Tibial nerve (tissue), 4 donors: ENCODE data around the gene PLAAT2. TPM values are rescaled to one million over a fixed set of nuclear protein-coding genes. Genes with fewer than 3 reads are reported as not detected.
A peak's percentile ranks its signal among the peaks of the same experiment; 100 is the strongest.
"Not testable (repeated sequence)": the region's sequence is repeated elsewhere in the genome, so short reads cannot be mapped to it uniquely, and the experiment has no call there.

Experiments
- DNase-seq, 2 donors: peaks; one replicate each; pipeline ENCODE4 v3.0.0-alpha.2; 2019; ENCODE audit warnings: low spot score in 2 of 2
- H3K27ac ChIP-seq, 4 donors: fragments of 200-600 bp; sonication (generic) in 3 of 4; one replicate each; pipeline ENCODE4 v1.5.1; 2017 to 2019; ENCODE audit warnings: mild to moderate bottlenecking in 1 of 4
- H3K27me3 ChIP-seq, 2 donors: fragments of 200-600 bp; sonication (generic) in 1 of 2; one replicate each; pipeline versions ENCODE4 v1.5.1 to v1.6.0; 2017 to 2019
- H3K36me3 ChIP-seq, 3 donors: fragments of 200-600 bp; sonication (generic); one replicate each; pipeline ENCODE4 v1.5.1; 2018 to 2019
- H3K4me1 ChIP-seq, 4 donors: fragments of 200-600 bp; sonication (generic) in 3 of 4; one replicate each; pipeline ENCODE4 v1.5.1; 2017 to 2019
- H3K4me3 ChIP-seq, 4 donors: fragments of 200-600 bp; sonication (generic) in 3 of 4; one replicate each; pipeline ENCODE4 v1.5.1; 2017 to 2019; ENCODE audit warnings: mild to moderate bottlenecking in 1 of 4, moderate library complexity in 1 of 4
- H3K9me3 ChIP-seq, 4 donors: fragments of 200-600 bp; sonication (generic) in 3 of 4; one replicate each; pipeline ENCODE4 v1.5.1; 2017 to 2019
- EP300 ChIP-seq, 2 donors: sonication (generic); formaldehyde crosslinking; IDR thresholded peaks; one replicate each; pipeline ENCODE4 v1.6.1; 2017; ENCODE audit warnings: antibody characterized with exemption in 2 of 2, mild to moderate bottlenecking in 1 of 2
- POLR2A ChIP-seq, 2 donors: fragments of 450-650 bp; IDR thresholded peaks; one replicate each; pipeline ENCODE4 v1.6.1; 2017; ENCODE audit warnings: antibody characterized with exemption in 2 of 2, mild to moderate bottlenecking in 2 of 2, moderate library complexity in 2 of 2
- WGBS, 2 donors: methylation state at CpG; one replicate each; pipeline ENCODE4 v1.1.5; 2018; 5-methylcytosine and 5-hydroxymethylcytosine counted together
- total RNA-seq, 4 donors: library from RNA; depleted of rRNA; stranded (reverse); fragments of >200 nt; gene quantifications; one replicate each; pipeline ENCODE4 v1.1.0, GENCODE V29; 2016
- TF ChIP-seq, protein P1 (sequence below), 5 experiments: fragments of 200-600 bp in 3 of 5; fragments of 450-650 bp in 2 of 5; sonication (generic) in 3 of 5; IDR thresholded peaks; one replicate each; pipeline ENCODE4 v1.5.1; 2016 to 2019; ENCODE audit warnings: antibody characterized with exemption in 5 of 5, mild to moderate bottlenecking in 3 of 5, moderate library complexity in 2 of 5

The PLAAT2 gene
- total RNA-seq, 4 donors from 2014 or later: 0.90 TPM; not detected in 3

DNA sequence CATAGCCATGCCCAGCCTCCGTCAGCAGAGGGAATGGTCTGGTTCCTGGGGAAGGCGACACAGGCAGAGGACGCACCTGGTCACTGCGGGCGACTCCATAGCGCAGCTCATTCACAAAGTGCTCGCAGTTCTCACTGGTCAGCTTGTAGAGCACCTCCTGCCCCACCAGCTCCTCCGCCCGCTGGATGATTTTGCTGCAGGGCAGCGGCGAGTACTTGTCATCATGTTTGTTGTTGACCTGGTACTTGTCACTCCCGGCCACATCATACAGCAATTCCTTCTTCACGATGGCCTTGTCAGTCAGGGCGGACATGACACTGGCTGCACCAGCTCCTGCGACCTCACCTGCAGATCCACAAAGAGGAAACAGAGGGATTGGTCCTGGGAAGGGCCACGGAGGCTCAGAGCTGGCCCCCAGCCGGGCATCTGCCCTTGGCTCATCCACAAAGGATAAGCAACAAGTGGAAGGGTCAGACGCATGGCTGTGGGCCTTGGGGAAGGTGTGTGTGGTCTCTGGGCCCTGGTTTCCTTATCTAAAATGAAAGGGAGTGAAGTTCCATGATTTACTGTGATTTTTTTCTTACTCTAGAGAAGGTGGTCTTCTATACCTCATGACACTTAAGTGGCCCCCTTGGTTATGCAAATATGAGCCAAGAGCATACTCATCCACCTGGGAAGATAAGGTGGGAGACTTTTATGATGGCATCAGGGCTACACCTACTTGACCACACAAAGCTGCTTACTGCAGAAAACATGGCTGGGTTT is 27.0 kb upstream of the PLAAT2 start:
- Histone ChIP-seq H3K27ac (peak overlapping the region in 2 of 4 donors; percentile 43 to 57), H3K36me3 (peaks cover 5 to 99% (median 10%) of the 10 kb centered on the region in 3 donors), H3K4me1 (peaks cover 0 to 39% (median 0%) of the 10 kb centered on the region in 4 donors), H3K27me3 (no peaks in the 10 kb centered on the region), H3K4me3 (no peak overlapping the region), H3K9me3 (no peaks in the 10 kb centered on the region)
- TF ChIP-seq, protein P1, sequence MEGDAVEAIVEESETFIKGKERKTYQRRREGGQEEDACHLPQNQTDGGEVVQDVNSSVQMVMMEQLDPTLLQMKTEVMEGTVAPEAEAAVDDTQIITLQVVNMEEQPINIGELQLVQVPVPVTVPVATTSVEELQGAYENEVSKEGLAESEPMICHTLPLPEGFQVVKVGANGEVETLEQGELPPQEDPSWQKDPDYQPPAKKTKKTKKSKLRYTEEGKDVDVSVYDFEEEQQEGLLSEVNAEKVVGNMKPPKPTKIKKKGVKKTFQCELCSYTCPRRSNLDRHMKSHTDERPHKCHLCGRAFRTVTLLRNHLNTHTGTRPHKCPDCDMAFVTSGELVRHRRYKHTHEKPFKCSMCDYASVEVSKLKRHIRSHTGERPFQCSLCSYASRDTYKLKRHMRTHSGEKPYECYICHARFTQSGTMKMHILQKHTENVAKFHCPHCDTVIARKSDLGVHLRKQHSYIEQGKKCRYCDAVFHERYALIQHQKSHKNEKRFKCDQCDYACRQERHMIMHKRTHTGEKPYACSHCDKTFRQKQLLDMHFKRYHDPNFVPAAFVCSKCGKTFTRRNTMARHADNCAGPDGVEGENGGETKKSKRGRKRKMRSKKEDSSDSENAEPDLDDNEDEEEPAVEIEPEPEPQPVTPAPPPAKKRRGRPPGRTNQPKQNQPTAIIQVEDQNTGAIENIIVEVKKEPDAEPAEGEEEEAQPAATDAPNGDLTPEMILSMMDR (IDR thresholded peaks at IDR 0.05): no peak
- no peak for TF ChIP-seq EP300 (IDR thresholded peaks at IDR 0.05)
- TF ChIP-seq POLR2A (IDR thresholded peaks at IDR 0.05): no peak
- DNase-seq: no peak
- 87 to 92% methylated on average over 18 of the region's 18 CpGs for WGBS, 2 donors

DNA sequence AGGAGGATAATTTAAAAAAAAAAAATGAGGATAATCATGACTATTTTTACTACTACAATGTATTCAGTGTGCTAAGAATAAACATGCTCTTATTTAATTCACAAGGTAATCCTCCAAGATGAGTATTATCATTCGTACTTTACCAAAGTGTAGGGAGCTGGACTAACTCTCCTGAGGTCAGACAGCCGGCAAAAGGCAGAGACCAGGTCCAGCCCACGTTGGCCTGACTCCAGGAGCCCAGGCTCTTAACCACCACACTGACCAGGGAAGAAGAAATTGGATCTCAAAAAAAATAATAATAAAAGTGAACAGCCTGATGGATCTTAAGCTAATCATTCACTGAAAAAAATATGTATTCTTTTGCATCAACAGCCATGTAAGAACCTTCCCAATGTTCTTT is 25.8 kb upstream of the PLAAT2 start:
- Histone ChIP-seq H3K4me3 (no peak overlapping the region), H3K36me3 (peaks cover 5 to 92% (median 10%) of the 10 kb centered on the region in 3 donors), H3K27me3 (no peaks in the 10 kb centered on the region), H3K4me1 (peaks cover 0 to 29% (median 4%) of the 10 kb centered on the region in 4 donors), H3K27ac (peak overlapping the region in 1 of 4 donors; percentile 57), H3K9me3 (no peaks in the 10 kb centered on the region)
- WGBS, 2 donors: 47% methylated on average over 3 of the region's 3 CpGs
- DNase-seq: no peak
- TF ChIP-seq EP300 (IDR thresholded peaks at IDR 0.05) (no peak), POLR2A (IDR thresholded peaks at IDR 0.05) (no peak)
- TF ChIP-seq, protein P1 (IDR thresholded peaks at IDR 0.05): no peak

DNA sequence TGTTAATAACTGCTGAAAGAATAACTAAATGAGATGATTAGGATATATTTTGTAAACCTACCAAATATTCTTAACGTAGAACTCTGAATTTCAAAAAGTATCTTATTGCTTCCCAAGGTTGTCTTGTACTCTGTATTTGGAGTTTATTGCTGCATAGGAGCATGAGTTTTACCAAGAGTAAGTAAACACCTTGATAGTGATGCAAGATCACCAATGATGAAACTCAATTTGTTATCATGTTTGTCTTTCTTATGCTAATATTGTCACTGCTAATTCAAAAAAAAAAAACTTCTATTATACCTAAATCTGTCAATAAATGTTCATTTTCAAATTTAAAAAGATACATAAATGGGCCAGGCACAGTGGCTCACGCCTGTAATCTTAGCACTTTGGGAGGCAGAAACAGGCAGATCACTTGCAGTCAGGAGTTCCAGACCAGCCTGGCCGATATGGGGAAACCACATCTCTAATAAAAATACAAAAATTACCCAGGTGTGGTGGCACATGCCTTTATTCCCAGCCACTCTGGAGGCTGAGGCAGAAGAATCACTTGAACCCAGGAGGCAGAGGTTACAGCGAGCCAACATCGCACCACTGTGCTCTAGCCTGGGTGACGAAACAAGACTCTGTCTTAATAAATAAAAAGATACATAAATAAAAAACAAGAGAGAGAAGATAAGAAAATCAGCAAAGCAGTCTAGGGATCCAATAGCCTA is 23.4 kb upstream of the PLAAT2 start:
- WGBS, 2 donors: 94 to 96% methylated on average over 6 of the region's 6 CpGs
- DNase-seq: no peak
- H3K9me3 ChIP-seq: peaks cover 0 to 3% (median 0%) of the 10 kb centered on the region in 4 donors
- no peak overlapping the region for H3K4me3 ChIP-seq
- H3K36me3 ChIP-seq: peaks cover 5 to 87% (median 10%) of the 10 kb centered on the region in 3 donors
- peaks cover 0 to 43% (median 16%) of the 10 kb centered on the region in 4 donors for H3K4me1 ChIP-seq
- no peaks in the 10 kb centered on the region for H3K27me3 ChIP-seq
- no peak for TF ChIP-seq POLR2A (IDR thresholded peaks at IDR 0.05)
- TF ChIP-seq EP300 (IDR thresholded peaks at IDR 0.05): no peak
- TF ChIP-seq, protein P1 (IDR thresholded peaks at IDR 0.05): no peak
- peak overlapping the region in 2 of 4 donors; percentile 90 for H3K27ac ChIP-seq

DNA sequence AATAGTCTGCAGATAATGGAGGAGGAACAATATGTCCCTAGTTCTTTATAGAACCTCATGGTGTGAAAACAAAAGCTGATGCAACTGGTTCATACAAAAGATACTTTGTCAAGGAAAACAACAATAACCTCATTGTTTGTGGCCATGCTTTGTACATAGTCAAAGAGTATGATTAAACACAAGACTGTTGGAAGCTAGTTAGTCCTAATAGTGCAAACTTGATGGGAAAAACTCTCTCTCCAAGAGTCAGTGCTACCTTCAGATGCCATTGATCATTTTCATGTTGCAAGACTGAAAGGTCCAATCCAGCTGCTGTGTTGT is 20.1 kb upstream of the PLAAT2 start:
- H3K4me1 ChIP-seq: peaks cover 0 to 28% (median 15%) of the 10 kb centered on the region in 4 donors
- H3K27me3 ChIP-seq: no peaks in the 10 kb centered on the region
- peaks cover 0 to 21% (median 2%) of the 10 kb centered on the region in 4 donors for H3K9me3 ChIP-seq
- H3K4me3 ChIP-seq: no peak overlapping the region
- no peak for DNase-seq
- H3K27ac ChIP-seq: peak overlapping the region; percentile 64 to 93 (median 80)
- peaks cover 5 to 75% (median 10%) of the 10 kb centered on the region in 3 donors for H3K36me3 ChIP-seq
- TF ChIP-seq EP300 (IDR thresholded peaks at IDR 0.05): peak; percentile 36 to 86
- TF ChIP-seq, protein P1 (IDR thresholded peaks at IDR 0.05): no peak

DNA sequence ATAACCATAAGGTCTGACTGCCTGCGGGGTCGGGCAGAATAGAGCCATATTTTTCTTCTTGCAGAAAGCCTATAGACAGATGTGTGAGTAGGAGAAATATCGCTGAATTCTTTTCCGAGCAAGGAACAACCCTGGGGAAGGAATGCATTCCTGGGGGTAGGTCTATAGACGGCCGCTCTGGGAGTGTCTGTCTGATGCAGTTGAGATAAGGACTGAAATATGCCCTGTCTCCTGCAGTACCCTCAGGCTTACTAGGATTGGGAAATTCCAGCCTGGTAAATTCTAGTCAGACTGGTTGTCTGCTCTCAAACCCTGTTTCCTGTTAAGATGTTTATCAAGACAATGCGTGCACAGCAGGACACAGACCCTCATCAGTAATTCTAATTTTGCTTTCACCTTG is 18.0 kb upstream of the PLAAT2 start:
- Histone ChIP-seq H3K27ac (peak overlapping the region in 2 of 4 donors; percentile 90 to 93), H3K4me1 (peaks cover 0 to 30% (median 16%) of the 10 kb centered on the region in 4 donors), H3K36me3 (peaks cover 0 to 55% (median 10%) of the 10 kb centered on the region in 3 donors), H3K9me3 (peaks cover 0 to 21% (median 2%) of the 10 kb centered on the region in 4 donors)
- H3K4me3 ChIP-seq, H3K27me3 ChIP-seq, DNase-seq: not testable (repeated sequence)
- 87 to 93% methylated on average over 7 of the region's 7 CpGs for WGBS, 2 donors

DNA sequence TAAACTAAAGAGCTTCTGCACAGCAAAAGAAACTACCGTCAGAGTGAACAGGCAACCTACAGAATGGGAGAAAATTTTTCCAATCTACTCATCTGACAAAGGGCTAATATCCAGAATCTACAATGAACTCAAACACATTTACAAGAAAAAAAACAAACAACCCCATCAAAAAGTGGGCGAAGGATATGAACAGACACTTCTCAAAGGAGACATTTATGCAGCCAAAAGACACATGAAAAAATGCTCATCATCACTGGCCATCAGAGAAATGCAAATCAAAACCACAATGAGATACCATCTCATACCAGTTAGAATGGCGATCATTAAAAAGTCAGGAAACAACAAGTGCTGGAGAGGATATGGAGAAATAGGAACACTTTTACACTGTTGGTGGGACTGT is 15.7 kb upstream of the PLAAT2 start:
- not testable (repeated sequence) for DNase-seq
- WGBS, 2 donors: 94% methylated on average over 3 of the region's 3 CpGs

More for the DNA sequence above, 15.7 kb upstream of the PLAAT2 start:
- H3K4me3 ChIP-seq, H3K27me3 ChIP-seq, H3K27ac ChIP-seq: not testable (repeated sequence)
- H3K9me3 ChIP-seq: peaks cover 0 to 21% (median 2%) of the 10 kb centered on the region in 4 donors
- peaks cover 0 to 42% (median 6%) of the 10 kb centered on the region in 3 donors for H3K36me3 ChIP-seq
- peaks cover 5 to 50% (median 30%) of the 10 kb centered on the region in 4 donors for H3K4me1 ChIP-seq
